Gastrocnemius medialis (tissue), 4 donors: ENCODE measurements around the gene MFSD6.

Source experiments
- CTCF ChIP-seq, 5 experiments: fragments of 450-650 bp in 3 of 5; fragments of 200-600 bp in 2 of 5; sonication (generic) in 2 of 5; IDR thresholded peaks in 4 of 5; conservative IDR thresholded peaks in 1 of 5; 1 replicate in 4 of 5; 2 replicates in 1 of 5; pipeline ENCODE4 v1.5.1; 2016 to 2019; ENCODE audit warnings: antibody characterized with exemption in 5 of 5, mild to moderate bottlenecking in 3 of 5, moderate library complexity in 3 of 5
- POLR2A ChIP-seq, 2 donors: fragments of 450-650 bp; IDR thresholded peaks; one replicate each; pipeline ENCODE4 v1.6.1; 2017; ENCODE audit warnings: antibody characterized with exemption in 2 of 2, mild to moderate bottlenecking in 2 of 2, moderate library complexity in 2 of 2

- no peak for TF ChIP-seq POLR2A (IDR thresholded peaks at IDR 0.05)
- no peak for TF ChIP-seq CTCF (IDR thresholded peaks at IDR 0.05 in 4 of 5, conservative IDR thresholded peaks at IDR 0.05 in 1 of 5)
These were observed 2.2 kb upstream of the MFSD6 start for GRCh38 chr2:190405995-190406394.
